GF-D8 (cell line): ENCODE measurements around the gene ADAMTS7.
"Not testable (repeated sequence)": the region's sequence is repeated elsewhere in the genome, so short reads cannot be mapped to it uniquely, and the experiment has no call there.

Experiments
- DNase-seq: peaks from one replicate; lab custom pipeline; 2025; lab: John Stamatoyannopoulos, UW

Gene ADAMTS7

GRCh38 chr15:78766041-78766440 is 45.2 kb downstream of the ADAMTS7 start:
- DNase-seq = no peak

- DNase-seq = not testable (repeated sequence)
Measured at GRCh38 chr15:78765154-78765860, 46.0 kb downstream of the ADAMTS7 start.

GRCh38 chr15:78764340-78765153 is 46.7 kb downstream of the ADAMTS7 start:
- not testable (repeated sequence) for DNase-seq

- no peak for DNase-seq
Measured at GRCh38 chr15:78763796-78764241, 47.4 kb downstream of the ADAMTS7 start.

GRCh38 chr15:78762985-78763795 is 48.1 kb downstream of the ADAMTS7 start:
- no peak for DNase-seq

GRCh38 chr15:78762386-78762961 is 48.8 kb downstream of the ADAMTS7 start:
- DNase-seq = not testable (repeated sequence)

- DNase-seq = no peak
Measured at GRCh38 chr15:78761891-78762385, 49.3 kb downstream of the ADAMTS7 start.

GRCh38 chr15:78761475-78761874 is 49.8 kb downstream of the ADAMTS7 start:
- DNase-seq = peak; percentile 68

GRCh38 chr15:78761020-78761419 is 50.2 kb downstream of the ADAMTS7 start:
- no peak for DNase-seq

- peak; percentile 68 for DNase-seq
Measured at GRCh38 chr15:78760091-78760882, 51.0 kb downstream of the ADAMTS7 start.

GRCh38 chr15:78759361-78759998 is 51.8 kb downstream of the ADAMTS7 start:
- DNase-seq = not testable (repeated sequence)

GRCh38 chr15:78758486-78759200 is 52.6 kb downstream of the ADAMTS7 start:
- DNase-seq = not testable (repeated sequence)

GRCh38 chr15:78758084-78758483 is 53.2 kb downstream of the ADAMTS7 start:
- DNase-seq = not testable (repeated sequence)

GRCh38 chr15:78757636-78757905 is 53.7 kb downstream of the ADAMTS7 start:
- DNase-seq = no peak

- peak; percentile 54 for DNase-seq
Measured at GRCh38 chr15:78756781-78757635, 54.3 kb downstream of the ADAMTS7 start.

- DNase-seq = peak; percentile 19
Measured at GRCh38 chr15:78755900-78756591, 55.2 kb downstream of the ADAMTS7 start.

- not testable (repeated sequence) for DNase-seq
Measured at GRCh38 chr15:78754637-78755280, 56.5 kb downstream of the ADAMTS7 start.
